Measurements from ENCODE around the gene RPS26. TPM values are rescaled to one million over a fixed set of nuclear protein-coding genes. Genes with fewer than 3 reads are reported as not detected.

Gene RPS26
- total and polyA plus RNA-seq, 2 of the 13 experiments (the other 11 are each of a cell fraction or from before 2014, with no cell fraction given) = 150 to 421 TPM

- ATAC-seq (peak; percentile 27), DNase-seq (ENCODE audit: low spot score) (no peak), FAIRE-seq (no peak)
- Histone ChIP-seq H3K9ac (ENCODE audit: insufficient read depth, low read depth, low read length) (peak overlapping the region; percentile 44), H3K36me3 (replicated peaks in 1 of 2; ENCODE audit: control insufficient read depth in 1 of 2, insufficient read depth in 2 of 2, low read length in 2 of 2) (no peaks in the 10 kb centered on the region; a peak in 2 of 5 replicates), H3K79me2 (ENCODE audit: insufficient read depth, low read length) (no peaks in the 10 kb centered on the region), H2AFZ (ENCODE audit: low read length) (no peak overlapping the region), H3K4me2 (ENCODE audit: low read depth, low read length) (peak overlapping the region; percentile 70), H3K27me3 (ENCODE audit: control insufficient read depth in 1 of 2, insufficient read depth in 2 of 2, low read length in 2 of 2) (no peaks in the 10 kb centered on the region), H3K9me3 (ENCODE audit: low read length) (no peaks in the 10 kb centered on the region), H3K27ac (ENCODE audit: extremely low read length, insufficient read depth, low read length) (no peak overlapping the region), H3K4me3 (replicated peaks in 1 of 3; ENCODE audit: insufficient read depth in 1 of 3, low read depth in 2 of 3, low read length in 3 of 3) (peak overlapping the region; percentile 34 to 56 (median 34); a peak in 5 of 6 replicates), H4K20me1 (ENCODE audit: insufficient read depth, low read length) (no peaks in the 10 kb centered on the region), H3K4me1 (ENCODE audit: insufficient read depth, low read length) (peaks cover 33% of the 10 kb centered on the region)
- intact Hi-C loops (cut with micrococcal nuclease; ENCODE audit: unreplicated experiment) = no loop called here
- POLR2A ChIA-PET = interaction anchor here (0.9 to 4.2 kb wide), 5 partner anchors 11 to 92 kb away, joined by 3 to 27 read pairs (median 8); partner anchors contain the start of genes RAB5B and SUOX
- BruUV-seq (replicated peaks) = TSS peak; percentile 40
- CTCF ChIA-PET (ENCODE audit: low intra/inter-chr PET ratio, low total read pairs) = no interaction called here
- in situ Hi-C loops (cut with HindIII; ENCODE audit: extremely low pct_ligation_motif_present, low pct_unique_long_range_greater_than_20kb) = no loop called here
- WGBS (ENCODE audit: low lambda C conversion rate) = 66% methylated on average over 2 of the region's 2 CpGs
- TF ChIP-seq DR1 (CRISPR knock-in tag; IDR thresholded peaks at IDR 0.05) = no peak
- TF ChIP-seq HCFC1 (IDR thresholded peaks at IDR 0.05; ENCODE audit: low read depth, low read length) = no peak
- TF ChIP-seq KAT2B (IDR thresholded peaks at IDR 0.05; ENCODE audit: borderline replicate concordance, low read depth, low read length) = no peak
- TF ChIP-seq SOX5 (CRISPR knock-in tag; IDR thresholded peaks at IDR 0.05; ENCODE audit: borderline replicate concordance) = no peak
- TF ChIP-seq HIC2 (CRISPR knock-in tag; IDR thresholded peaks at IDR 0.05; ENCODE audit: low read depth) = no peak
- no peak for TF ChIP-seq AGO2 (optimal IDR thresholded peaks at IDR 0.05; ENCODE audit: low read depth, low read length)
These were observed 19.7 kb upstream of the RPS26 start for GRCh38 chr12:56021889-56022497.
